Prostate gland (tissue), 2 donors: Measurements from ENCODE around the gene TDRD3.

Experiments
- CTCF ChIP-seq, 4 experiments: fragments of 200-600 bp in 2 of 4; fragments of 450-650 bp in 2 of 4; sonication (generic) in 2 of 4; IDR thresholded peaks; 1 replicate in 3 of 4; 2 replicates in 1 of 4; pipeline ENCODE4 v1.5.1; 2016 to 2019; ENCODE audit warnings: antibody characterized with exemption in 4 of 4, mild to moderate bottlenecking in 2 of 4, moderate library complexity in 2 of 4
- POLR2A ChIP-seq: fragments of 450-650 bp; IDR thresholded peaks from one replicate; pipeline ENCODE4 v1.6.1; 2016; ENCODE audit warnings: antibody characterized with exemption, mild to moderate bottlenecking

- no peak for TF ChIP-seq CTCF (IDR thresholded peaks at IDR 0.05)
- no peak for TF ChIP-seq POLR2A
Observed at GRCh38 chr13:60613080-60613479, 216.1 kb downstream of the TDRD3 start.
